Hematopoietic multipotent progenitor cell treated with erythropoietin and hydrocortisone succinate and interleukin-3 and kit ligand, for 4 days (in vitro differentiated cells): ENCODE results near the gene NIPAL3.
A peak's percentile ranks its signal among the peaks of the same experiment; 100 is the strongest.
"Not testable (repeated sequence)": the region's sequence is repeated elsewhere in the genome, so short reads cannot be mapped to it uniquely, and the experiment has no call there.

ENCODE experiments used
- DNase-seq: peaks from one replicate; pipeline ENCODE4 v3.0.0-alpha.2; 2015

NIPAL3 gene

GRCh38 chr1:24463776-24464735, 48.5 kb downstream of the NIPAL3 start:
- DNase-seq = no peak

DNA sequence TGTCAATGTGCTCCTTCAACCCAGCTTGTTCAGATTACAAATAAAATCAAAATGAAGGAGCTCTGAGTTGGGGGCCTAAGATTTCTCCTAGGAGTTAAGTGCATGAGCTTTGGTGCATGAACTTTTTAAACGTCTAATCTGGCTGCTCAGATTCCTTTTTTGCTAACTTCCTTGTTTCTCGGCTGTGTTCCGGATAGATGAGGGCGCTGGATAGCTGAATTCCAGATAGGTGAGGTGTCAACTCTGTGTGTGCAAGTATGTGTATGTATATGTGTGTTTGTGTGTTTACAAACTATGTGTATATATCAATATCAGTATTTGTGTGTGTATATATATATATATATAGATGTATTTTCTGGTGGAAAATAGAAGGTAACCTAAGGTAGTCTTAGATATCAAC, 49.5 kb downstream of the NIPAL3 start:
- DNase-seq = no peak

- no peak for DNase-seq
Observed at GRCh38 chr1:24465638-24466037, 50.0 kb downstream of the NIPAL3 start.

GRCh38 chr1:24468685-24469316, 53.2 kb downstream of the NIPAL3 start:
- DNase-seq = no peak

GRCh38 chr1:24470592-24470991, 55.0 kb downstream of the NIPAL3 start:
- peak; percentile 57 for DNase-seq

GRCh38 chr1:24472527-24473251, 57.1 kb downstream of the NIPAL3 start:
- DNase-seq = no peak

- no peak for DNase-seq
Observed at GRCh38 chr1:24474193-24474592, 58.6 kb downstream of the NIPAL3 start.

- DNase-seq = no peak
Observed at GRCh38 chr1:24475700-24476099, 60.1 kb downstream of the NIPAL3 start.

DNA sequence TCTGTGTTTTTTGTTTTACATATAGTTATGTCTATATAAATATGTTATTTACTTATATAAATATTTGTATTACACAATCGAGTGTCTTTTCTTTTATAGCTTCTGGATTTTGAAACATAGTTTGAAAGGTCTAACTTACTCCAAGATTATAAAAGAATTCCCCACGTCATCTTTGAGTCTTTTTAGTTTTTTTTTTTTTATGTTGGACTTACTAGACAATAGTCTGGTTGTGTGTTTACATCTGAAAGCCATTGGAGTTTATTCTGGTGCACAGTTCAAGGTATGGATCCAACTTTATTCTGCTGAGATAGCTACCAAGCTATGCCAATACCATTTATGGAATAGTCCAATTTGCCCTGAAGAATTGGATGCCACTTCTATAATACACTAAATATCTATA, 61.0 kb downstream of the NIPAL3 start:
- no peak for DNase-seq

GRCh38 chr1:24477309-24477708, 61.7 kb downstream of the NIPAL3 start:
- DNase-seq = no peak

DNA sequence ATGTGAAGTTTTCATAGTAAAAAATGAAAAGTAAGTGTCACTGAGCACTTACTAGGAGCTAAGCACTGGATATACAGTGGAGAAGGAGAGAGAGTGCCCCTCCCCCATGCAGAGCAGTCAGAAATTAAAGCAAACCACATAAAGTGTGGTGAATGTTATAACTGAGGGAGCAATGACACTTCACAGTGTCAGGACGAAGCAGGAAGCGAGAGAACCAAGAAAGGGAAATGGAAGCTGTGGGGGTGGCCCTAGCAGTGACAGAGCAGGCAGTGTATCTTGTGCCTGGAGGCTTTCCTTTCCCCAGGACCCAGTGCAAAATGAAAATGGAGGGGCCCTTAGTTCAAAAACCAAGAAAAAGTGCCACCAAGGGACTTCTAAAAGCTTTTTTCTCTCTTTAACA, 65.5 kb downstream of the NIPAL3 start:
- peak; percentile 75 for DNase-seq

DNA sequence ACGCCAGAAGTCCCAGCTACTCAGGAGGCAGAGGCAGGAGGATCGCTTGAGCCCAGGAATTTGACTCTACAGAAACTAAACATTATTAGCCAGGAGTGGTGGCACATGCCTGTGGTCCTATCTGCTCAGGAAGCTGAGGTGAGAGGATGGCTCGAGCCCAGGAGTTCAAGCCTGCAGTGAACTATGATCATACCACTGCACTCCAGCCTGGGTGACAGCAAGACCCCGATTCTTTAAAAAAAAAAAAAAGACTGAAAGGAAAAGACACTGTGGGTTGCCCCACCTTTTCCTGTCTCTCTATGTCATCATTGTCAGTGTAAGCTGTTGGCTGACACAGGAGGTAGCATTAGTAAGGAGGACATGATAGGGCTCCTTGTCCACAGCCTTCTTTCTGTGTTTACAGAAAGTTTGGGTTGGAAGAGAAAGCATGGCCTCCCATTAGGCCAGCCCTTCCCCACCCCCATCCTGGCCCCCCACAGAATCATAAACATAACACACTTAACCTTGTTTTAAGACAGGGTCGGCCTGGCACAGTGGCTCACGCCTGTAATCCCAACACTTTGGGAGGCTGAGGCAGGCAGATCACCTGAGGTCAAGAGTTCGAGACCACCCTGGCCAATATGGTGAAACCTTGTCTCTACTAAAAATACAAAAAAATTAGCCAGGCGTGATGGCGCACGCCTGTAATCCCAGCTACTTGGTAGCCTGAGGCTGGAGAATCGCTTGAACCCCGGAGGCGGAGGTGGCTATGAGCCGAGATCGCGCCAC, 66.4 kb downstream of the NIPAL3 start:
- DNase-seq = peak; percentile 57

DNA sequence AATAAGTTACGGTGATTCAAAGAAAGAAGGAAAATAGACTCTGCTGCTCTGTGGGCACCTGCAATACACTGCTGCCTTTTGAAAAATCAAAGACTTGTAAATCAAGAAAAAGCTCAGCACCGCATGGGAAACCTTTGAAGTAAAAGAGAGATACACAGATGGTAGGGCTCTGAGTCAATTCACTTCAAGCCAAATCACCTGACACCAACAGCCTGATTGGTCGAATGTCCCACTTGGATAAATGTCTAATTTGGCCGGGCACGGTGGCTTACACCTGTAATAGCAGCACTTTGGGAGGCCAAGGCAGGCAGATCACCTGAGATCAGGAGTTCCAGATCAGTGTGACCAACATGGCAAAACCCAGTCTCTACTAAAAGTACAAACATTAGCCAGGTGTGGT, 67.8 kb downstream of the NIPAL3 start:
- no peak for DNase-seq

- DNase-seq = no peak
Observed at GRCh38 chr1:24484199-24484598, 68.6 kb downstream of the NIPAL3 start.

DNA sequence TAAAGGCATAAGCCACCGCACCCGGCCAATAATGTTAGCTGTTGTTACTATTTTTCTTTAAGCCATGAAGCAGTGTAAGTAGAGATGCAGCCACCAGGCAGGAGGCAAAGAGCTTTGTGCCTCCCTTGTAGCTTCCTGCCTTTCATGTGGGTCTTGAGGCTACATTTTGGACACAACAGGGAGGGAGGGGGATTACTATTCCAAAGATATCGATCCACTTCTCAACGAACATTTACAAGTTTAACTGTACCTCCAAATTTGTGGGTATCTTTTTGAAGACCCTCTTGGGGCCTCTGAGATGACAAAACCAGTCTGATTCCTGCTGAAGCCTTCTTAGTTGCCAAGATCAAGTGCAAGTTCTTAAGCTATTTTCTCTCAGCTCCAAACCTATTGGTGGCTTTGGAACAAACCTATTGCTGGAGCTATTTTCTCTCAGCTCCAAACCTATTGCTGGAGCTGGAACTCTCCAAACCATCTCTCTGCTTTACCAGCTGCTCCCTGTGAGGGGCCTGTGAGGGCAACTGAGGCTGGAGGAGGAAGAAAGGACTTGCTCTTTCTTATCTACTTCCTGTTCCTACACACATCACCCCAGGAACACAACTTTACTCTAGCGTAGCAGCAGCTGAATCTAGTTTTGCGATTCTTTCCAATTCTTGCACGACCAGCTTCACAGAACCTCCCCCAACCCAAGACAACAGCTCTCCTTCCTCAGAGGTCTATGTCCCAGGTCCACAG, 70.9 kb downstream of the NIPAL3 start:
- DNase-seq = no peak

- no peak for DNase-seq
Observed at GRCh38 chr1:24487455-24487854, 71.9 kb downstream of the NIPAL3 start.

GRCh38 chr1:24488159-24488558, 72.6 kb downstream of the NIPAL3 start:
- DNase-seq = not testable (repeated sequence)

GRCh38 chr1:24489674-24490073, 74.1 kb downstream of the NIPAL3 start:
- DNase-seq = no peak

- no peak for DNase-seq
Observed at GRCh38 chr1:24490101-24490781, 74.6 kb downstream of the NIPAL3 start.

DNA sequence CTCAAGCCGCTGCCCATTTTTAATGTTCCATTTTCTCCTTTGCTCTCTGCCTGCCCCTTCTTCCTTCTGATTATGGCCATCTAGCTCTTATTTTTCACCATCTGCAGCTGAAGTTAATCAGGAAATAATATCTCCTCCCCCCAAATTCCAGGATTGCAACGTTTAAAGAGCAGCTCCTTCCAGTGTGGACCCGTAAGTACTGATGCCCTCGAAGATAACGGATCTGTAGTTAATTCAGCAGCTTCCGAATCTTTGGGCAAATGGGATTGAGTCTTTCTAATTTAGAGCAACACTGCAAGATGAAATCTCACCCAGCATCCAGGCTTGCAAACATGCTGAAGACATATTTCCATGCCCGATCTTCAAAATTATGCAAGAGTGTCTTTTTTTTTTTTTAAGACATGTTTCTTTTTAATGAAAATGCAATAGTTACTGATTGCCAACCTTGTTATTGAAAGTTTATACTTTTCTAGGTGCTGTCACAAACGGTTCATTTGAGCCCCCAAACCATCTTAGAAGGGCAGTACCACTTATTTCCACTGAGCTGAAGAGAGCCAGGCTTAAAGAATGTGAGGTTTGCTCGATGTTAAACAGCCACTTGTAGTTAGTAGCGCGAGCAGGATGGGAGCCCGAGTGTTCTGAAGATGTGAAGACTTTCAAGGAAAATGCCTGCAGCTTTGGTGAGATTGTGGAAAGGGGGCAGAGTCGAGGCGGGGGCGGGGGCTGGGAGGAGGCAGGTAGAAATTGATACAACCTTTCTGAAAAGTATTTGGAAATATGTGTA, 76.2 kb downstream of the NIPAL3 start:
- DNase-seq = no peak

DNA sequence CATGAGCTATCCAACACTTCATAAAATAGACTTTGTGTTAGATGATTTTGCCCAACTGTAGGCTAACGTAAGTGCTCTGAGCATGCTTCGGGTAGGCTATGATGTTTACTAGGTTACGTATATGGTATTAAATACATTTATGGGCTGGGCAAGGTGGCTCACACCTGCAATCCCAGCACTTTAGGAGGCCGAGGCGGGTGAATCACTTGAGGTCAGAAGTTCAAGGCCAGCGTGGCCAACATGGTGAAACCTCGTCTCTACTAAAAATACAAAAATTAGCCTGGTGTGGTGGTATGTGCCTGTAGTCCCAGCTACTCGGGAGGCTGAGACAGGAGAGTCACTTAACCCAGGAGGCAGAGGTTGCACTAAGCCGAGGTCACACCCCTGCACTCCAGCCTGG, 77.3 kb downstream of the NIPAL3 start:
- not testable (repeated sequence) for DNase-seq
